SK-N-SH (cell line): ENCODE measurements around the gene FA2H.

Experiments
- CHD2 ChIP-seq: fragments of 150-350 bp; IDR thresholded peaks from 2 replicates; pipeline ENCODE4 v1.6.1; 2018; ENCODE audit warnings: low read length; ENCODE audit not compliant: partially characterized antibody
- CTCF ChIP-seq: fragments of 200-600 bp; sonication (generic); IDR thresholded peaks from 2 replicates; pipeline ENCODE4 v1.6.1; 2017; ENCODE audit warnings: antibody characterized with exemption, mild to moderate bottlenecking, moderate library complexity
- FOXM1 ChIP-seq: IDR thresholded peaks from 2 replicates; pipeline ENCODE4 v1.4.0; 2012; ENCODE audit warnings: low read depth, mild to moderate bottlenecking
- JUND ChIP-seq: IDR thresholded peaks from 2 replicates; pipeline ENCODE4 v1.4.0; 2012
- REST ChIP-seq: IDR thresholded peaks from 2 replicates; pipeline ENCODE4 v1.6.1; 2012; ENCODE audit warnings: mild to moderate bottlenecking, low read depth, low read length, moderate library complexity
- TAF1 ChIP-seq: IDR thresholded peaks from 2 replicates; pipeline ENCODE4 v1.6.1; 2012; ENCODE audit warnings: low read depth, mild to moderate bottlenecking, low read length, moderate library complexity, borderline replicate concordance
- USF1 ChIP-seq: IDR thresholded peaks from 2 replicates; pipeline ENCODE4 v1.4.0; 2012; ENCODE audit warnings: low read depth, borderline replicate concordance

- no peak for TF ChIP-seq REST
- no peak for TF ChIP-seq JUND
- TF ChIP-seq FOXM1, result no peak
- TF ChIP-seq USF1, result no peak
- TF ChIP-seq TAF1, result no peak
- no peak for TF ChIP-seq CHD2
- no peak for TF ChIP-seq CTCF
Measured at GRCh38 chr16:74775255-74775654, 635 bp upstream of the FA2H start.
